HG03457 (cell line): ENCODE data around the gene SCAP.

Experiments
- ATAC-seq: cut with Tn5 transposase; IDR thresholded peaks from one replicate; pipeline ENCODE4 v1.9.1; 2021; ENCODE audit warnings: moderate number of reproducible peaks; ENCODE audit not compliant: unreplicated experiment

The SCAP gene

DNA sequence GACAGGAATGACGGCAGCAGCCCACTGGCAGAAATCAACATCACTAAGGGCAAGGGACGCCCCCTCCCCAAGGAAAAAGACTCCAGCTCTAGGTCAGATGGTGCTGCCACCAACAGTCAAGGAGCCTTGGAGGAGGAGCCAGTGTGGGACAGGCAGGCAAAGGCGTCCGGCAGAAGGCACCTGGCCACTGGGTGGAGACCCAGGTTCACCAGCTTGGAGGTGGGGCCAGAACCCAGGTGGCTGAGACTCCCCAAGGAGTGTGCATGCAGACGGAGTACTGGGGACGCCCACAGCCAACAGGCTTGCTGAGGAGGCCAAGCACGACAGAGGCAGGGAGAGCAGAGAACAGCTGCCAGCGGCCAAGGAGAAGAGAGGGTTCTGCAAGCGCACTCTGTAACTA, 59.7 kb downstream of the SCAP start:
- ATAC-seq: no peak

DNA sequence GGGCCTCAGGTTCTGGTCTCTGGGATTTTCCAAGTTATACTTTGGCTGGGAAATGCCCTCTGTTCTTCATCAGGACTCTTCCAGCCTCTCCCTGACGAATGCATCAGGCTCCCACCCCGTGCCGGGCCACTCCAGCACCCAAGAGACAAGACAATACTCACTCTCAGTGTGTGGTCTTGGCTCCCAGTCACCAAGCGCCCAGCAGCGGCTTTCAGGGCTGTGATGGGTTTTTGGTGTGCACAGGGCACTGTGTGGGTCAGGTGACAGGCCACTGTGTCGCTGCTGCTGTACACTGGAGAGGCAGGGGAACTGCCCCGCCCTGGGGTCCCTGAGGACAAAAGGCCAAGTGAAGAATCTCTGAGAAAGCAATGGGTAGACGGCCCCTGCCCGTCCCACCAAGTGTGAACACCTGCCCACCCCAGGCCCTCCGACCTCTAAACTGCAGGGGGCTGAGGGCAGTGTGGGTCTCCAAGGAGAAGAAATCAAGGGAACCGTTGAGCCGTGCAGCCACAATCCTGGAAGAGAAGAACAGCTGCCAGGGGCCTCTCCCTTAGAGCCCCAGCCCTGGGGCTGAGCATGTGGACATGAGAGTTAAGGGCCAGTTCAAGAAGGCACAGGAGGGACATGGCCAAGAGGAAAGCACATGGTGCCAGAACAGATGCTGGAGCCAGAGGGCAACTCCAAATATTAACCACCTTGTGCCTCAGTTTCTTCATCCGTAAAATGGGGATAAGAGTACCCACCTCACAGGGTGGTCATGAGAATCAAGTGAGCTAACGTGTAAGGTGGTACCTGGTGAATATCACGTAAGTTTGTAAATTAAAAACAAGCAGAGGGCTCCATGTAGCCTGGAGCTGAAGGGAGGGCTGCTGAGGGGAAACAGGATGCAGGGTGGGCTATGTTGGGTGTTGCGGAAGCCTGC, 60.8 kb downstream of the SCAP start:
- no peak for ATAC-seq

DNA sequence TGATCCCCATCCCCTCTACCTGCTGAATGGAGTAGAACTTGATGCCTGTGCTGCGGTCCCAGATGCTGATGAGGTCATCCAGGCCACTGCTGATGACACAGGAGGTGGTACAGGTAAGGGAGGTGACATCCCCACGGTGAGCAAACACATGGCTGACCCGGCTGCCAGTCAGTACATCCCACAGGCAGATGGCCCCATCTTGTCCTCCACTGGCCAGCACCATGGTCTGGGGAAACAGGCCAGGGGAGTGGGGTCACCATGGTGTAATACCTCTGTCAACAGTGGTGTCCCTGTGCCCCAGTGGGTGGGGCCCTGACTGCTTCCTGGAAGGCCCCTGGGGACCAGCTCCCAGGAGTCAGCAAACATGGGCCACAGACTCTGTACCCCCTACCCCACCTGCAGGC, 61.6 kb downstream of the SCAP start:
- no peak for ATAC-seq

DNA sequence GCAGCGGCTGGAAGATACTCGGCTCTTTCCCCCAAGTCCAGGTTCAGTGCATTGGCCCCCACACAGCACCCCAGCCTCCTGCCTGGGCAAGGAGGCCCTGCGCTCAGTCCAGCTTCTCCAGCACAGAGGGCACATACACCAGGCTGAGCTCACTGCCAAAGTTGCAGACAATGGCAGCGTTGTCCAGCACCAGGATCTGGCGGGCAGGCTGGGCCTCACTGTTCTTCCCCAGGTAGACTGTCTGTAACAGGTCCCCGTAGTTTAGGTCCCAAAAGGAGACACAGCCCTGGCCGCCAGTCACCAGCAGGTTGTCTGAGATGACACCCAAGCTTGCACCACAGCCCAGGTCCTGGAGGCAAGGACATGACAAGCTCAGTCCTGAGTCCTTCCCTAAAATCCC, 62.0 kb downstream of the SCAP start:
- no peak for ATAC-seq

DNA sequence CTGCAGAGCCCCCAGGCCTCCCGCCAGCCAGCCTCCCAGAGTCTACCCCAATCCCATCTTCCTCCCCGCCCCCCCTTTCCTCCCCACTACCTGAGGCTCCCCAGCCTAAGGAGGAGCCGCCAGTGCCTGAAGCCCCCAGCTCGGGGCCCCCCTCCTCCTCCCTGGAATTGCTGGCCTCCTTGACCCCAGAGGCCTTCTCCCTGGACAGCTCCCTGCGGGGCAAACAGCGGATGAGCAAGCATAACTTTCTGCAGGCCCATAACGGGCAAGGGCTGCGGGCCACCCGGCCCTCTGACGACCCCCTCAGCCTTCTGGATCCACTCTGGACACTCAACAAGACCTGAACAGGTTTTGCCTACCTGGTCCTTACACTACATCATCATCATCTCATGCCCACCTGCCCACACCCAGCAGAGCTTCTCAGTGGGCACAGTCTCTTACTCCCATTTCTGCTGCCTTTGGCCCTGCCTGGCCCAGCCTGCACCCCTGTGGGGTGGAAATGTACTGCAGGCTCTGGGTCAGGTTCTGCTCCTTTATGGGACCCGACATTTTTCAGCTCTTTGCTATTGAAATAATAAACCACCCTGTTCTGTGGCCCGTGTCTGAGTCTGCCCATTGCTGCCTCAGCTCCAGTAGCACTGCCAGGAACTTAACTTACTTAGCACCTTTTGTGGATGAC, 62.8 kb downstream of the SCAP start:
- no peak for ATAC-seq

DNA sequence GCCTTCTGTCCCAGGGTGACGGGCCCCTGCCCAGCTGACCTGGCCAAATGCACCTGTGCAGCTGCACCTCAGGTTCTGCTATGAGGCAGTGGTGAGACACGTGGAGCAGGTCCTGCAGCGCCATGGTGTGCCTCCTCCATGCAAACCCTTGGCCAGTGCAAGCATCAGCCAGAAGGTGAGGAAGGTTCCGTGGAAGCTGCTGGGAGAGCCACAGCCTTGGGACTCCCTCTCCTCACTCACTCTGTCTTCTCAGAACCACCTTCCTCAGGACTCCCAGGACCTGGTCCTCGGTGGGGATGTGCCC, 63.3 kb downstream of the SCAP start:
- no peak for ATAC-seq

DNA sequence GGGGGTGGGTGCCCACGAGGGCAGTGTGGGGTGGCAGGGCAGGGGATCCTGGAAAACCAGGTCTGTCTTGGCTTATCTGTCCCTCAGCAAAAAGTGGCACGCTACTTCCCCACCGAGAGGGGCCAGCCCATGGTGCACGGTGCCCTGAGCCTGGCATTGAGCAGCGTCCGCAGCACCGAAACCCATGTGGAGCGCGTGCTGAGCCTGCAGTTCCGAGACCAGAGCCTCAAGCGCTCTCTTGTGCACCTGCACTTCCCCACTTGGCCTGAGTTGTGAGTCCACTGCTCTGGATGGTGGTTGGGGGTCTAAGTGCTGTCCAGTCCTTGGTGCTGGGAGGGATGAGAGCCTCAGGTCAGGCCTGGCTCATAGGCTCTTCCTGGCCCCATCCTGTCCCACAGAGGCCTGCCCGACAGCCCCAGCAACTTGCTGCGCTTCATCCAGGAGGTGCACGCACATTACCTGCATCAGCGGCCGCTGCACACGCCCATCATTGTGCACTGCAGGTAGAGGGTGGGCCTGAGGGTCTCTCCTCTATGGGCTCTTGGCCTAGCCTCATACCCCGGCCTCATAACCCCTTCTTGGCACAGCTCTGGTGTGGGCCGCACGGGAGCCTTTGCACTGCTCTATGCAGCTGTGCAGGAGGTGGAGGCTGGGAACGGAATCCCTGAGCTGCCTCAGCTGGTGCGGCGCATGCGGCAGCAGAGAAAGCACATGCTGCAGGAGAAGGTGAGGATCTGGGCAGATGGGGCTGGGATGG, 63.9 kb downstream of the SCAP start:
- ATAC-seq: no peak

DNA sequence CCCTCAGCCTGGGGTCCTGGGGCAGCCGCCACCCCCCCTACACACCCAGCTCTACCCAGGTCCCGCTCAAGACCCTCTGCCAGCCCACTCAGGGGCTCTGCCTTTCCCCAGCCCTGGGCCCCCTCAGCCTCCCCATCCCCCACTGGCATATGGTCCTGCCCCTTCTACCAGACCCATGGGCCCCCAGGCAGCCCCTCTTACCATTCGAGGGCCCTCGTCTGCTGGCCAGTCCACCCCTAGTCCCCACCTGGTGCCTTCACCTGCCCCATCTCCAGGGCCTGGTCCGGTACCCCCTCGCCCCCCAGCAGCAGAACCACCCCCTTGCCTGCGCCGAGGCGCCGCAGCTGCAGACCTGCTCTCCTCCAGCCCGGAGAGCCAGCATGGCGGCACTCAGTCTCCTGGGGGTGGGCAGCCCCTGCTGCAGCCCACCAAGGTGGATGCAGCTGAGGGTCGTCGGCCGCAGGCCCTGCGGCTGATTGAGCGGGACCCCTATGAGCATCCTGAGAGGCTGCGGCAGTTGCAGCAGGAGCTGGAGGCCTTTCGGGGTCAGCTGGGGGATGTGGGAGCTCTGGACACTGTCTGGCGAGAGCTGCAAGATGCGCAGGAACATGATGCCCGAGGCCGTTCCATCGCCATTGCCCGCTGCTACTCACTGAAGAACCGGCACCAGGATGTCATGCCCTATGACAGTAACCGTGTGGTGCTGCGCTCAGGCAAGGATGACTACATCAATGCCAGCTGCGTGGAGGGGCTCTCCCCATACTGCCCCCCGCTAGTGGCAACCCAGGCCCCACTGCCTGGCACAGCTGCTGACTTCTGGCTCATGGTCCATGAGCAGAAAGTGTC, 64.7 kb downstream of the SCAP start:
- no peak for ATAC-seq

DNA sequence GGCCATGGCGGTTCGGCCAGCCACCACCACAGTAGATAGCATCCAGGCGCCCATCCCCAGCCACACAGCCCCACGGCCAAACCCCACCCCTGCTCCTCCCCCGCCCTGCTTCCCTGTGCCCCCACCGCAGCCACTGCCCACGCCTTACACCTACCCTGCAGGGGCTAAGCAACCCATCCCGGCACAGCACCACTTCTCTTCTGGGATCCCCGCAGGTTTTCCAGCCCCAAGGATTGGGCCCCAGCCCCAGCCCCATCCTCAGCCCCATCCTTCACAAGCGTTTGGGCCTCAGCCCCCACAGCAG, 65.4 kb downstream of the SCAP start:
- ATAC-seq: no peak

DNA sequence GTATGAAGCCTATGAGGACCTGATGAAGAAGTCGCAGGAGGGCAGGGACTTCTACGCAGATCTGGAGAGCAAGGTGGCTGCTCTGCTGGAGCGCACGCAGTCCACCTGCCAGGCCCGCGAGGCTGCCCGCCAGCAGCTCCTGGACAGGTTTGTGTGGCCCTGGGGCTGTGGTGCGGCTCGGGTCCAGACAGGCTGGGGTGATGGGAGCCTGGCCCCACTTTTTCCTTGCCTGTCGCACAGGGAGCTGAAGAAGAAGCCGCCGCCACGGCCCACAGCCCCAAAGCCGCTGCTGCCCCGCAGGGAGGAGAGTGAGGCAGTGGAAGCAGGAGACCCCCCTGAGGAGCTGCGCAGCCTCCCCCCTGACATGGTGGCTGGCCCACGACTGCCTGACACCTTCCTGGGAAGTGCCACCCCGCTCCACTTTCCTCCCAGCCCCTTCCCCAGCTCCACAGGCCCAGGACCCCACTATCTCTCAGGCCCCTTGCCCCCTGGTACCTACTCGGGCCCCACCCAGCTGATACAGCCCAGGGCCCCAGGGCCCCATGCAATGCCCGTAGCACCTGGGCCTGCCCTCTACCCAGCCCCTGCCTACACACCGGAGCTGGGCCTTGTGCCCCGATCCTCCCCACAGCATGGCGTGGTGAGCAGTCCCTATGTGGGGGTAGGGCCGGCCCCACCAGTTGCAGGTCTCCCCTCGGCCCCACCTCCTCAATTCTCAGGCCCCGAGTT, 65.9 kb downstream of the SCAP start:
- no peak for ATAC-seq

DNA sequence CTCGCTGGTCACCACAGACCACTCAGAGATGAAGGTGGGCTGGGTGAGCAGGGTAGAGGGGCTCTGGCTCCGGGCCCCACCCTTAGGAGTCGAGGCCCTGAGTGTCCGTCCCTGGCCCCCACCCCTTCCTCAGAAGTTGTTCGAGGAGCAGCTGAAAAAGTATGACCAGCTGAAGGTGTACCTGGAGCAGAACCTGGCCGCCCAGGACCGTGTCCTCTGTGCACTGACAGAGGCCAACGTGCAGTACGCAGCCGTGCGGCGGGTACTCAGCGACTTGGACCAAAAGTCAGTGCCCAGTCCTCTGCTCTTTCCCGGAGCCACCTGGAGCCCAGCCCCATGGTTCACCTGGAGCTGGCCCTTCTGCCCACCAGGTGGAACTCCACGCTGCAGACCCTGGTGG, 66.5 kb downstream of the SCAP start:
- ATAC-seq: no peak

DNA sequence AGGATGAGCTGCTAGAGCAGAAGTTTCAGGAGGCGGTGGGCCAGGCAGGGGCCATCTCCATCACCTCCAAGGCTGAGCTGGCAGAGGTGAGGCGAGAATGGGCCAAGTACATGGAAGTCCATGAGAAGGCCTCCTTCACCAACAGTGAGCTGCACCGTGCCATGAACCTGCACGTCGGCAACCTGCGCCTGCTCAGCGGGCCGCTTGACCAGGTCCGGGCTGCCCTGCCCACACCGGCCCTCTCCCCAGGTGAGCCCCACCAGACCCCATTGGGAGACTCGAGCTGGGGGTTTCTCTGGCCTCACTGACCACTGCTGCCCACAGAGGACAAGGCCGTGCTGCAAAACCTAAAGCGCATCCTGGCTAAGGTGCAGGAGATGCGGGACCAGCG, 66.9 kb downstream of the SCAP start:
- ATAC-seq: no peak

DNA sequence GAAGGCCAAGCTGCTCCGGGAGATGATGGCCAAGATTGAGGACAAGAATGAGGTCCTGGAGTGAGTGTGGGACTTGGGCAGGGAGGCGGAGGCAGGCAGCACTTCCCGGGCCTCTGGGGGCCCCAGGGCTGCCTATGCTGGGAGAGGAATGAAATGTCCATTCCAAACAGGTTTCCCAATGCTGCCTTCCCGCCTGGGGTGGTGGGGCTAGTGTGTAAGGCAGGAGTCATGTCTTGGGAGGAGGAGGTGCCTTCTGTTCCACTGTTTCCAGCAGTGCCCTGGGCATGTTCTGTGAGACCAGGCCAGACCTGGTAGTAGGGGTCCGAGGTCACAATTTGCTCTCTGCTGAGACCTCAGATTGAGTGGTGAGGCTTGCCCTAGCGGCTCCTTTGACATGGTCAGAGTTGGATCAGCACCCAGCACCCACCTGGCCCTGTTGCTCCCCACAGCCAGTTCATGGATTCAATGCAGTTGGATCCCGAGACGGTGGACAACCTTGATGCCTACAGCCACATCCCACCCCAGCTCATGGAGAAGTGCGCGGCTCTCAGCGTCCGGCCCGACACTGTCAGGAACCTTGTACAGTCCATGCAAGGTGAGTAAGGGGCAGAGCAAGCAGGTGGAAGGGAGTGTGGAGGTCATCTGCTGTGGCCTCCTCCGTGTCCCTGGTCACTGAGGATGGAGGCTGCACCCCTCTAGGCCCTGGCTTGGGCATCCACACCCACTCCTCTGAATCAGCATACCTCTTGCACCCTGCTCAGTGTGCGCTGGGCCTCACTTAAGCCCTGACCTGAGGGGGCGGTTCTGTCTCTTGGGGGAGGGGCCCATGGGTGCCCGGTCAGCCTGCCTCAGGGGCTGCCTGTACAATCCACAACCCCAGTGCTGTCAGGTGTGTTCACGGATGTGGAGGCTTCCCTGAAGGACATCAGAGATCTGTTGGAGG, 67.6 kb downstream of the SCAP start:
- no peak for ATAC-seq

DNA sequence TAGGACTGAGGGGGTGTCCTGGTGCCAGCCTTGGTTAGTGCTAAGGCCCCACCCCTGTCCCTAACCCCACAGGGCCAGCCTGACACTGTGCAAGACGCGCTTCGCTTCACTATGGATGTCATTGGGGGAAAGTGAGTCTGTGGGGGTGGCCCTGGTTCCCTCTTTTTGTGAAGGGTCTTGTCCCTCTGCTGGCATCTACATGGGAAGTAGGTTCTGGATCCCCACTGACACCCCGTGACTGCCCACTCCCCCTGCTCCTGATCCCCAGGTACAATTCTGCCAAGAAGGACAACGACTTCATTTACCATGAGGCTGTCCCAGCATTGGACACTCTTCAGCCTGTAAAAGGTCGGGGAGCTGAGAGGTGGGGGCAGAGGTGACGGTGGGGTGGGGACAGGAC, 68.5 kb downstream of the SCAP start:
- ATAC-seq: no peak

DNA sequence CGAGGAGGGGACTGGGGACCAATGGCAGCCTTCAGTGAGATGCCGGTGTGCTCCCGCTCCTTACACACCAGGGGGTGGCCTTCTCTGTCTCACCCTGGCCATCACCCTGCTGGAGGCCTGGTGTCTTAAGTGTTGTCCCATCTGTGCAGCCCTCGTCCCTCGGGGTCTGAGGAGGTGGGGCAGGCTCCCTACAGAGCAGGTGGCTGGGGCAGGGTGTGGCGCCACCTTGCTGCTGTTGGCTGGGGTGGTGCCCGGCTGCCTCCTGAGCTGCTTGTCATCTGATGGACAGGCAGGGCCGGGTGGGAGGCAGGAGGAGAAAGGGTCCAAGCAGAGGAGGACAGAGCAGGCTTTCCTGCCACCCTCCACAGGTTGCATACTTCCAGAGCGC, 69.0 kb downstream of the SCAP start:
- ATAC-seq: no peak

DNA sequence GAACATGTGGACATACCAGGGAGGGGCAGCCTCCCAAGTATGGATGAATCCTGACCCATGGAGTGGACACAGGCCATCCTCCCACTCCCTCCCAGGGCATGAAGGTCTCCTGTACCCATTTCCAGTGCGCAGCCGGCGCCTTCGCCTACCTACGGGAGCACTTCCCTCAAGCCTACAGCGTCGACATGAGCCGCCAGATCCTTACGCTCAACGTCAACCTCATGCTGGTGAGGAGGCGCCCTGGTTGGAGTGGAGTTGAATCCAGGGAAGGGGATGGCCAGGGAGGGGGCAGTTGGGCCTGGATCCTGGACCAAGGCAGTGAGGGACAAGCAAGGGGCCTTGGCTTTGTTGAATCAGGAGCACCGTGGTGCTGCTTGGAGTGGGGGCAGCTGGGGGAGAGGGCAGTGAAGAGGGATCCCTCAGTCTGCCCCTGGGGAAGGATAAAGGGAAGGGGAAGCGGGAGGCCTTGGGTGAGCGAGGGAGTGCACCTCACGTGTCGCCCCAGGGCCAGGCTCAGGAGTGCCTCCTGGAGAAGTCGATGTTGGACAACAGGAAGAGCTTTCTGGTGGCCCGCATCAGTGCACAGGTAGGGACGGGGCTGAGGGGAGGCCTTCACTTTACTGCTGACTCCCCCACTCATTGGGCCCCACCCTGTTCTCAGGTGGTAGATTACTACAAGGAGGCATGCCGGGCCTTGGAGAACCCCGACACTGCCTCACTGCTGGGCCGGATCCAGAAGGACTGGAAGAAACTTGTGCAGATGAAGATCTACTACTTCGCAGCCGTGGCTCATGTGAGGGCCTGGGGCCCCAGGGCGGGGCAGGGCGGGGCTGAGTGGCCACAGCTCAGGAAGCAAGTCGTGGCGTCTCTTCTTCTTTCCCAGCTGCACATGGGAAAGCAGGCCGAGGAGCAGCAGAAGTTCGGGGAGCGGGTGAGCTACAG, 69.7 kb downstream of the SCAP start:
- no peak for ATAC-seq

DNA sequence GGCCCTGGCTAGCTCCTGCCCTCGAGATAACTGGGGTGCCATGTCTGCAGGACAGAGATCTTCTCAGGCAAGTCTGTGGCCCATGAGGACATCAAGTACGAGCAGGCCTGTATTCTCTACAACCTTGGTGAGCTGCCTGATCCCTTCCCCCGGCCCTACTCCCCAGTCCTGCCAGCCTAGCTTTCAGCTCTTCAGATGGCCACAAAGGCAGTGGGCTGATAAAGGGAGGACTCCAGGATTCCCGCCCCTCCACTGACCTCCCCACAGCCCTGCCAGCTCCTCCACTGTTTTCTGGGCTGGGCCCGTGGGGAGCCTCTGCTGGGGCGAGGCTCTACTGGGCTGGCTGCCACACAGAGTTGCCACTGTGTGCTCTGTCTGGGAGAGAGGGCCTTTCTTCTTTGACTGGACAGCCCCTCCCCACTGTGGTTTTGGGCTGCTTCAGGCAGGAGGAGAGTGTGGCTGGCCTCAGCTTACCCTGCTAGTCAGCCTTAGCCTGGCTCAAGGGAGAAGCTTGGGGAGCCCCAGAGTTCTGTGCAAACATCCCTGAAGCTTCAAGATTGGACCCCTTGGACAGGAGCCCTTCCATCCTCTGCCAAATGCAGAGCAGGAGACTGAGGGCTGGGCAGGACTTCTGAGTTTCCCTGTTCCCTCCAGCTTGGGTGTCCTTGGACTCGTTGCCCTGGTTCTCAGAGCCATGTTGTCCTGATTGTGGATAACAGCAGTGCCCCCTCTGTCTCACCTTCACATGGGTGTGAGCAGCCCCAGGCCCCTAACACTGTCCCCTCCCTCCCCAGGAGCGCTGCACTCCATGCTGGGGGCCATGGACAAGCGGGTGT, 70.6 kb downstream of the SCAP start:
- ATAC-seq: no peak
